ENCODE measurements around the gene NOL11.
"Not testable (repeated sequence)": the region's sequence is repeated elsewhere in the genome, so short reads cannot be mapped to it uniquely, and the experiment has no call there.

The NOL11 gene

GRCh38 chr17:67689534-67690177, 28.1 kb upstream of the NOL11 start:
- peak; percentile 78 for DNase-seq (ENCODE audit: low read depth)
- no peak overlapping the region for H3K4me3 ChIP-seq (ENCODE audit: low read depth, low read length)
- TF ChIP-seq, protein P1, sequence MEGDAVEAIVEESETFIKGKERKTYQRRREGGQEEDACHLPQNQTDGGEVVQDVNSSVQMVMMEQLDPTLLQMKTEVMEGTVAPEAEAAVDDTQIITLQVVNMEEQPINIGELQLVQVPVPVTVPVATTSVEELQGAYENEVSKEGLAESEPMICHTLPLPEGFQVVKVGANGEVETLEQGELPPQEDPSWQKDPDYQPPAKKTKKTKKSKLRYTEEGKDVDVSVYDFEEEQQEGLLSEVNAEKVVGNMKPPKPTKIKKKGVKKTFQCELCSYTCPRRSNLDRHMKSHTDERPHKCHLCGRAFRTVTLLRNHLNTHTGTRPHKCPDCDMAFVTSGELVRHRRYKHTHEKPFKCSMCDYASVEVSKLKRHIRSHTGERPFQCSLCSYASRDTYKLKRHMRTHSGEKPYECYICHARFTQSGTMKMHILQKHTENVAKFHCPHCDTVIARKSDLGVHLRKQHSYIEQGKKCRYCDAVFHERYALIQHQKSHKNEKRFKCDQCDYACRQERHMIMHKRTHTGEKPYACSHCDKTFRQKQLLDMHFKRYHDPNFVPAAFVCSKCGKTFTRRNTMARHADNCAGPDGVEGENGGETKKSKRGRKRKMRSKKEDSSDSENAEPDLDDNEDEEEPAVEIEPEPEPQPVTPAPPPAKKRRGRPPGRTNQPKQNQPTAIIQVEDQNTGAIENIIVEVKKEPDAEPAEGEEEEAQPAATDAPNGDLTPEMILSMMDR (conservative IDR thresholded peaks at IDR 0.05; ENCODE audit: low read depth, low read length), result peak; percentile 70

GRCh38 chr17:67693811-67694210, 23.9 kb upstream of the NOL11 start:
- DNase-seq (ENCODE audit: low read depth), result no peak
- no peak overlapping the region for H3K4me3 ChIP-seq (ENCODE audit: low read depth, low read length)
- TF ChIP-seq, protein P1 (conservative IDR thresholded peaks at IDR 0.05; ENCODE audit: low read depth, low read length), result no peak

- DNase-seq (ENCODE audit: low read depth), result no peak
- H3K4me3 ChIP-seq (ENCODE audit: low read depth, low read length), result no peak overlapping the region
- TF ChIP-seq, protein P1 (conservative IDR thresholded peaks at IDR 0.05; ENCODE audit: low read depth, low read length), result no peak
Observed at GRCh38 chr17:67696347-67696746, 21.4 kb upstream of the NOL11 start.

GRCh38 chr17:67696853-67697498, 20.8 kb upstream of the NOL11 start:
- no peak overlapping the region for H3K4me3 ChIP-seq (ENCODE audit: low read depth, low read length)
- TF ChIP-seq, protein P1 (conservative IDR thresholded peaks at IDR 0.05; ENCODE audit: low read depth, low read length), result no peak
- DNase-seq (ENCODE audit: low read depth), result no peak

DNA sequence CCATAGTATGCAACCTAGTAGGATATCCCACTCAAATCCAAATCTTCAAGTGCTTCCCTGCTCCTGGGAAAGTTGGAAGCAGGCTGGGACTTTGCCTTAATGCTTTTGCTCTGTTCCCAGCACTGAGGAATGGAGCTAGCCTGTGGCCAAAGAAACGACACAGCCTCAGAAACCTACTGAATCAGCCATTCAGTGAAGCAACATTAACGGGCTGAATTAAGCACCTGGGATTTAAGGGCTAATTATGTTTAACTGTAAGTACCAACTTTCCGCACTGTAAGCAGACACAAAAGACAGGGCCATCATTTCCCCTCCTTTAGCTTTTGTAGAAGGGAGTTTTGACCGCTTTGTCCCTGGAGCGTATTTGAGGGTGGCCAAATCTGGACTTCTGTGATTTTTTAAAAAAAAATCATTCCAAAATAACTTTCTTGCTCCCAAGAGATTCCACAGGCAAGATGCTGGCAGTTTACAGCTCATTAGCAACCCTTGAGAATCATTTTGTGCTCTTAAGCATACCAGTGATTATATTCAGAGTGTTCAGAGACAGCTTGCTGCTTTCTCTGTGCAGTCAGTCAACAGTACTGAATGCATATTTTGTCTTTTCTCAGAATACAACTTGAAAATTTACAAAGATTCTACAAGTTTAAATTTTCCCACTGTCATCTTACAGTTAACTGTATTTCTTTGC, 17.6 kb upstream of the NOL11 start:
- no peak overlapping the region for H3K4me3 ChIP-seq (ENCODE audit: low read depth, low read length)
- DNase-seq (ENCODE audit: low read depth), result no peak
- TF ChIP-seq, protein P1 (conservative IDR thresholded peaks at IDR 0.05; ENCODE audit: low read depth, low read length), result no peak

DNA sequence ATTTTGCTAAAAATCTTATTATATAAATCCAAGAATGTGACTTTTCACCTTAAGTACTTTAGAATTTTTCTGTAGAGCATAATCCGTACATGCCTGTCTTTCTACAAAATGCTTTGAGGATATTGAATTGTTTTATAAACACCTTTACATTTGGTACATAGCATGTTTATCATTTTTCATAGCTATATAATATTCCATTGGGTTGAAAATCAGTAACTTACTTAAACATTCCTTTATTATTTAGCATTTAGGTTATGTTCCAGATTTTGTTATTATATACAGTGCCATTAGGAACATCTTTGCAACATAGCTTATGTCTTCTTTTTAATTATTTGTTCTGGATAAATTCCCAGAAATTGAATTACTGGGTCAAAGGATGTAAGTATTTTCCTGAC, 17.0 kb upstream of the NOL11 start:
- no peak for DNase-seq (ENCODE audit: low read depth)
- H3K4me3 ChIP-seq (ENCODE audit: low read depth, low read length), result no peak overlapping the region
- TF ChIP-seq, protein P1 (conservative IDR thresholded peaks at IDR 0.05; ENCODE audit: low read depth, low read length), result no peak

GRCh38 chr17:67702861-67703260, 14.9 kb upstream of the NOL11 start:
- not testable (repeated sequence) for H3K4me3 ChIP-seq (ENCODE audit: low read depth, low read length); DNase-seq (ENCODE audit: low read depth)
